WI38 (cell line): Measurements from ENCODE around the gene P3H2.

Experiments used
- H3K4me3 ChIP-seq: 2 replicates; pipeline ENCODE4 v1.5.1; 2011; ENCODE audit warnings: low read depth, mild to moderate bottlenecking, control low read depth, low read length
- TF ChIP-seq, protein P1 (sequence below): IDR thresholded peaks from 2 replicates; pipeline ENCODE4 v1.5.1; 2012; ENCODE audit warnings: low read depth, mild to moderate bottlenecking, control low read depth, low read length

The P3H2 gene

DNA sequence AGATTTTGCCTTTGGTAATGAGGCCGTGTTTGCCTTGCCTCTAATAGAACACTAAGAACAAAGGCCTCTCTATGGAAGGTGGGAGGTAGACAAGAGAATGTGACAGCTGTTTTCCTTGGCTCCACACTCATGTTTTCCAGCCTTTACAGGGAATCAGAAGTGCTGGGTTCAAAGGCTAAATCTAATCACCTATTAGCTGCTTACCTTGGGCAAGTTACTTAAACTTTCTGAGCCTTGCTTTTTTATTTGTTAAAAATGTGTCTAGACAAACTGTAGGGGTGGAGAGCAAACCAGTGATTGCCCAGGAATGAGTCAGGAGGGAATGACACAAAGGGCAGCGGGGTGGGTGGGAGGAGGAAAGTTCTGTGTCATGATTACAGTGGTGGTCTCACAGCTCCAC is 179.0 kb downstream of the P3H2 start:
- TF ChIP-seq, protein P1, sequence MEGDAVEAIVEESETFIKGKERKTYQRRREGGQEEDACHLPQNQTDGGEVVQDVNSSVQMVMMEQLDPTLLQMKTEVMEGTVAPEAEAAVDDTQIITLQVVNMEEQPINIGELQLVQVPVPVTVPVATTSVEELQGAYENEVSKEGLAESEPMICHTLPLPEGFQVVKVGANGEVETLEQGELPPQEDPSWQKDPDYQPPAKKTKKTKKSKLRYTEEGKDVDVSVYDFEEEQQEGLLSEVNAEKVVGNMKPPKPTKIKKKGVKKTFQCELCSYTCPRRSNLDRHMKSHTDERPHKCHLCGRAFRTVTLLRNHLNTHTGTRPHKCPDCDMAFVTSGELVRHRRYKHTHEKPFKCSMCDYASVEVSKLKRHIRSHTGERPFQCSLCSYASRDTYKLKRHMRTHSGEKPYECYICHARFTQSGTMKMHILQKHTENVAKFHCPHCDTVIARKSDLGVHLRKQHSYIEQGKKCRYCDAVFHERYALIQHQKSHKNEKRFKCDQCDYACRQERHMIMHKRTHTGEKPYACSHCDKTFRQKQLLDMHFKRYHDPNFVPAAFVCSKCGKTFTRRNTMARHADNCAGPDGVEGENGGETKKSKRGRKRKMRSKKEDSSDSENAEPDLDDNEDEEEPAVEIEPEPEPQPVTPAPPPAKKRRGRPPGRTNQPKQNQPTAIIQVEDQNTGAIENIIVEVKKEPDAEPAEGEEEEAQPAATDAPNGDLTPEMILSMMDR: no peak
- no peak overlapping the region for H3K4me3 ChIP-seq

DNA sequence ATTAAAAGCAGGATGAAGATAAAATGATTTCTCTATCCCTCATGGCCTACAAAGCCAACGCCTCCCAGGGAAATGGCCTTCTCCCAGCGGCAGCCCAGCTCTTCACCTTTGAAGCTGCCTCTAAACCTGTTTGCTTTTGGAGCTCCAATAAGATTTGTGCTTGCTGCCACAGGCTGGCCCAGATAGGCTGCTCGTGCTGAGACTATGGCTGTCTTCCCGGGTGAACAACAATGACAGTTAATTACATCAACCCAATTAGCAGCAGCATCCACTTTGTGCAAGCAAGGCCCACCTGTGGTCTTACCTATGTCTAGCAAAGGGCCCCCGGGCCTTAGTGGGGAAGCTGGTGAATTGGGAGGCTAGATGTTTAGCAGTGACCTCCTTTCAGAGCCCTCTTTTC is 179.6 kb downstream of the P3H2 start:
- TF ChIP-seq, protein P1: no peak
- no peak overlapping the region for H3K4me3 ChIP-seq

DNA sequence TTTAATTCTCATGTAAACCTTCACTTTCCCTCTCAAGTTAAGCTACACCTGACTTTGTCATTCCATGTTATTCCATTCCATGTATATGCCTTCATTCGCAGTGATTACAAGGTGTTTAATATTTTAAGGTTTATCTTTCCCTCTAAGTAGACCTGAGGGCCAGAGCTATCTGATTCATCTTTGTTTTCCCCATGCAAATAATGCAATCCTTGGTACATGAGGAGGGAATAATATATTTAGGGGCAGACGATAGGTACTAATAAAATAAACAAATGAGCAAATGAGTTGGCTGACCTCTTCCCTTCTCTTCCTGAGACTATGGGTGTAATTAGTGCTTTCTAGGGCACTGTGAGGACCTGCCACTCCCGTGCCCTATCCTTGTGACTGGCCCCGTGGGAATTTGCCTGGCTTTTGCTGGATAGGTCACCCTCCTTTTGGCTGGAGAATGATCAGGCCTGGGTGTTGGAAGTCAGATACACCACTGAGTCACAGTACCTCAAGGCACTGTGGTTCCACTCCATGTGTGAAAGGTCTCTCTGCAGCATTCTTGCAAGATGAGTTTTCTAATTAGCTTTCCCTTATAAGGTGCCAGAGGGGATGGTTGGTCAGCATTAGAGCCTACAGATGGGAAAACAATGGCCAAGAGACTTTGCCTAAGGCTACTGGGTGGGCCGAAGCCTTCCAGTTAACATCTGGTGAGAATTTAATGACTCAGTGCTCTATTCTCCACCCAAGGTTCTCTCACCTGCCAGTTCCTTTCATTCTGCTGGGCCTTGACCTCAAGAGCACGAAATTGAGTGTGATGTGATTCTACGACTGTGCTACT is 183.2 kb downstream of the P3H2 start:
- no peak overlapping the region for H3K4me3 ChIP-seq
- TF ChIP-seq, protein P1: no peak

DNA sequence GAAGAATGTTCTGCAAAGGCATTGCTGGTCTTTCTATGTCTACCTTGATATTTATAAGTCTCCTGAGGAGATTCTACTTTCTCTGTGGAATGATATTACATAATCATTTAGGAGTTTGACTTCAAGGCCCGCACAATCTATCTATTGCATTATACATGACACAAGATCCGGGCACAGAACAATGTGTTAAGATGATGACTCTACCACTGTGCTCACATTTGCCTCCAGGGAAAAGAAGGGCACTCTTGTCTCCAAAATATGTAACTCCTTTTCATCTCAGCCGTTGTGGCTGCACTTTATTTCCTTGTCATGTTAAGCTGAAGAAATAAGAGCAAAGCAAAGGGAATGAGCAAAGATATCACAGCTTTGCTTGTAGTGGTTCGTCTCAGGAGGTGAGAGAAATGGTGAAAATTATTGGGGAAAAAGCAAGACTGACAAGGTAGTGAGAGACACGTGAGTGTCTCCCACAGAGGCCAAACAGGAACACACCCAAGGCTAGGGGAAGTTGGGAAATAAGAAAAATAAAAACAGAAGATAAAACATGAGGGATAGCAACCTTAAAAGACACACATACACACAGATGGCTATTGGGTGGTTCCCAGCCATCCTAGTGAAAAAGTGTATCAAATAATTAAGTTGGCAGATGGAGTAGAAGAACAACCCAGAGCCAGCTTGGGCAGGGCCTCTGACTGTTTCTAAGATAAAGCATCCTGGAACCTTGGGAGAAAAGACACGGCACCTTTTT is 184.3 kb downstream of the P3H2 start:
- TF ChIP-seq, protein P1: no peak
- H3K4me3 ChIP-seq: no peak overlapping the region

DNA sequence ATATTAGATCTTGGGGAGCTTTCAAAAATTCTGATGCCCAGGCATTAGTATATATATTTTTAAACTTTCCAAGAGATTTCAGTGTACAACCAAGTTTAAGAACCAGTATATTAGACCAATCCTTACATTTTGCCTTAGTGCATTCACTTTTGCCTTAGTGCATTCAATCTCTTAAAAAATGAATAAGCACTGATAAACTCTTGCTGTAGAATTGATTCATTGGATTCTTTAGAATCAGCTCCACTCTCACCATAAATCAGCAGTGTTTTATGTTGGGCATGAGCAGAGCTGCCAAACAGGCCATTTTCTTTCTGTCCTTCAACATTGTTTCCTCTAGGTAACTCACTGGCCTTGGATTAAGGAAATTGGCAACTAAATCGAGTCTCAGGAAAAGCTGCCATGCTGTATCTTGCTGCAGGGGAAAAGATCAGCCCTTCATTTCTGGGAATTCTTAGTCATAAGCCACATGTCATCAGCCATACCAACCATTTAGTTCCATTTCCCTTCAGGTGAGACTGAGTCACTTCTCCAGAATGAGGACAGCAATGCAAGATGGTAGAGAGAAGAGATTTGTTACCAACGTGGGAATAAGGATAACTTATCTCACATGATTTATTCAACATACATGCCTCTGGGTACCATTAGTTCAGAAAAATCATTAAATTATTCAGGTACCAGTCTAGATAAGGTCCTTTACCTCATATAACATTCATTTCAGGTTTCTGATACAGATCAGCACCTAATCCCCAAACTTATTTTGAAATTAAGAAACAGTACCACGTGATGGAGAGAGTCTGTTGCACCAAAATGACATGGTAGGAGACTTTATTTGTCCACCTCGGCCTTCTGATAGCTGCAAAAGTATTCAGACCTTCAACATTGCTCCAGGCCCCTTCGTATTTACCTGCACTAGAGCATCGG is 192.5 kb downstream of the P3H2 start:
- TF ChIP-seq, protein P1: no peak
- no peak overlapping the region for H3K4me3 ChIP-seq

DNA sequence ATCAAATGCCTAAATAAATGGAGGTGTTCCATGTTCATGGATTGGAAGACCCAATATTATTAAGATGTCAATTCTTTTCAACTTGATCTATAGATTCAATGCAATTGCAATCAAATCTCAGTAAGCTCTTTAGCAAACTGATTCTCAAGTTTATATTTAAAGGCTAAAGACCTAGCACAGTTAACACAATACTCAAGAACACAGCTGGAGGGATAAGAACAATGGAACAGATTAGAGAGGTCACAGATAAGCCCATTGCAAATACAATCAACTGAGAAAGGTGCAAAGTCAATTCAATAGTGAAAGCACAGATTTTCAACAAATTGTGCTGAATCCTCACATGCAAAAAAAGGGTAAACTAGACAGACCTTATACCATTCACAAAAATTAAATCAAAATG is 198.9 kb downstream of the P3H2 start:
- no peak overlapping the region for H3K4me3 ChIP-seq
- TF ChIP-seq, protein P1: no peak
